ENCODE data around the gene RYR3.

GRCh38 chr15:33852570-33852969, 541.8 kb downstream of the RYR3 start:
- TF ChIP-seq CTCF (conservative IDR thresholded peaks at IDR 0.05; ENCODE audit: low read depth, low read length) (no peak), EZH2 (IDR thresholded peaks at IDR 0.05; ENCODE audit: borderline replicate concordance, low read depth, low read length, poor library complexity, severe bottlenecking) (no peak)

Data from A673 (cell line).